GM19193 (cell line): ENCODE data around the gene OR1J2.

ENCODE experiments used
- POLR2A ChIP-seq: IDR thresholded peaks from 4 replicates; pipeline ENCODE4 v1.6.1; 2011; ENCODE audit not compliant: insufficient read depth, insufficient read length; ENCODE audit errors: extremely low read depth

Gene OR1J2

GRCh38 chr9:122536134-122536533 is 25.5 kb downstream of the OR1J2 start:
- no peak for TF ChIP-seq POLR2A

- no peak for TF ChIP-seq POLR2A
These were observed 28.2 kb downstream of the OR1J2 start for GRCh38 chr9:122538757-122539156.

DNA sequence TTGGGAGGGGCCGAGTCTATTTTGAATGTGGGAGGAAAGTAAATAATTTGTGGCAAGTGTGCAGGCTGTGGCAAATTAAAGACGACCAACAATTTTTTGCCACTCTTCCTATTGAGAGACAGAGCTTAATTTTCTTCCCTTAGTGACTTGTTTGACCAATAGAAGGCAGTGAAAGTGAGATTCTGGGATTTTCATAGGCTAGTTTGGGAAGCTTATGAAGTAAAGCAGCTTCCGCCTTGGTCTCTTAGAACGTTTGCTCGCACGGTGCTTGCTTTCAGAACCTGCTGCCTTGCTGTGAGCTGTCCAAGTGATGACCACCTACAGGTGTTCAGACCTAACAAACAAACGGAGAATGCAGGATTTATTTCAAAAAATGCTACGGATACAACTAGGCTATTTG is 35.6 kb downstream of the OR1J2 start:
- no peak for TF ChIP-seq POLR2A

- no peak for TF ChIP-seq POLR2A
These were observed 40.8 kb downstream of the OR1J2 start for GRCh38 chr9:122551371-122551770.

DNA sequence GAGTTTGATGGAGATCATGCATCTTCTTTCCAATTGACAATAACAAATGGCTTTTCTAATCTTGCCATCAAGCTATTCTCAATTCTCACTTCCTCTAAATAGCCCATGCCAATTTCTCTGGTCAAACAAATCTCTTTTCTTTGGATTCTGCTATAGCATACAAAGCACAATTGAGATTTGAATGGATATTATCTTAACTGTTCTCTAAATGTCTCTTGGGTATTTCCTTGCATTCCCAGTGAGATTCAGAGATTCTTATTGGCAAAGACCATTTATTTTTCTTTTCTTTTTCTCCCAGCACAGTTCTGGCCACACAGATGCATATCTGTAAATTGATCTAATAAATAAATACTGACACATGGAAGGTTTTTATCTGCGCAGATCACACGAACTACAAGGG is 42.2 kb downstream of the OR1J2 start, which contains the start of gene OR1N2:
TSS of gene OR1N2 (plus strand) at position 301 of the 400 bp plus-strand sequence. CDS start 100 bp downstream, outside the sequence.
- TF ChIP-seq POLR2A = no peak
